IMR-90 (cell line): ENCODE data around the gene SUV39H2.

ENCODE experiments used
- ELK1 ChIP-seq: fragments of 150-350 bp; IDR thresholded peaks from 2 replicates; pipeline ENCODE4 v1.6.1; 2016; ENCODE audit warnings: low read depth, mild to moderate bottlenecking, low read length, moderate library complexity, borderline replicate concordance
- MAFK ChIP-seq: IDR thresholded peaks from 2 replicates; pipeline ENCODE4 v1.6.1; 2012; ENCODE audit warnings: low read depth, low read length, improper control_type of control experiment
- NFE2L2 ChIP-seq: fragments of 150-350 bp; IDR thresholded peaks from 2 replicates; pipeline ENCODE4 v1.6.1; 2016; ENCODE audit warnings: low read depth, mild to moderate bottlenecking, low read length
- POLR2A ChIP-seq: IDR thresholded peaks from 2 replicates; pipeline ENCODE4 v1.6.1; 2012; ENCODE audit warnings: mild to moderate bottlenecking, low read depth, low read length
- RAD21 ChIP-seq: IDR thresholded peaks from 2 replicates; pipeline ENCODE4 v1.6.1; 2012; ENCODE audit warnings: low read length, improper control_type of control experiment
- SMC3 ChIP-seq: fragments of 150-350 bp; IDR thresholded peaks from 2 replicates; pipeline ENCODE4 v1.6.1; 2016; ENCODE audit warnings: low read depth, mild to moderate bottlenecking, antibody characterized with exemption, low read length, moderate library complexity
- TF ChIP-seq, protein P1 (sequence below): conservative IDR thresholded peaks from 2 replicates; pipeline ENCODE4 v1.5.1; 2012; ENCODE audit warnings: mild to moderate bottlenecking, low read depth, low read length, improper control_type of control experiment

DNA sequence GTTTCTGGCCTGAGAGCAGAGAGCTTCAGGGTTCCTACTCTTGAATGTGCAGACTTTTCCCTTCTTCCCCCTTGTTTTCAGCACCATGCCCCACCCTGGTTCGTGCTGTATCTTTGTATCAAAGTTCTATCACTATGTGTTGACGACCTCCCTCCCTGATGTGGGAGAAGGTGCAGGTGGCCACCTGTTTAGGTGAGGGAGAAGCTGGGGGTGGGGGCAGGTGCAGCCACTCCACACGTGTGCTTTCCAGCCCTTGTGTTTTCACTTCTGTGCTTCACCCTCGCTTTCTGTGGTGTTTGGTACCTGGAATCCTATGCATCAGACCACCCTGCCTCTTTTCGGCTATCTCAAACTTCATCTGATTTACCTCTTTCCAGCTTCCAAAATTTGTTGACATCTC, 19.6 kb upstream of the SUV39H2 start:
- TF ChIP-seq, protein P1, sequence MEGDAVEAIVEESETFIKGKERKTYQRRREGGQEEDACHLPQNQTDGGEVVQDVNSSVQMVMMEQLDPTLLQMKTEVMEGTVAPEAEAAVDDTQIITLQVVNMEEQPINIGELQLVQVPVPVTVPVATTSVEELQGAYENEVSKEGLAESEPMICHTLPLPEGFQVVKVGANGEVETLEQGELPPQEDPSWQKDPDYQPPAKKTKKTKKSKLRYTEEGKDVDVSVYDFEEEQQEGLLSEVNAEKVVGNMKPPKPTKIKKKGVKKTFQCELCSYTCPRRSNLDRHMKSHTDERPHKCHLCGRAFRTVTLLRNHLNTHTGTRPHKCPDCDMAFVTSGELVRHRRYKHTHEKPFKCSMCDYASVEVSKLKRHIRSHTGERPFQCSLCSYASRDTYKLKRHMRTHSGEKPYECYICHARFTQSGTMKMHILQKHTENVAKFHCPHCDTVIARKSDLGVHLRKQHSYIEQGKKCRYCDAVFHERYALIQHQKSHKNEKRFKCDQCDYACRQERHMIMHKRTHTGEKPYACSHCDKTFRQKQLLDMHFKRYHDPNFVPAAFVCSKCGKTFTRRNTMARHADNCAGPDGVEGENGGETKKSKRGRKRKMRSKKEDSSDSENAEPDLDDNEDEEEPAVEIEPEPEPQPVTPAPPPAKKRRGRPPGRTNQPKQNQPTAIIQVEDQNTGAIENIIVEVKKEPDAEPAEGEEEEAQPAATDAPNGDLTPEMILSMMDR = no peak
- TF ChIP-seq ELK1 (no peak), POLR2A (no peak), MAFK (no peak), RAD21 (no peak), NFE2L2 (no peak), SMC3 (no peak)
